OCI-LY7 (cell line): ENCODE results near the gene EPS15.

Source experiments
- CTCF ChIP-seq: fragments of 200-600 bp; sonication (generic); conservative IDR thresholded peaks from 2 replicates; pipeline ENCODE4 v1.5.1; 2014; ENCODE audit warnings: mild to moderate bottlenecking, antibody characterized with exemption, low read length, moderate library complexity, mixed read lengths
- EZH2phosphoT487 ChIP-seq: fragments of 200-600 bp; sonication (generic); IDR thresholded peaks from 2 replicates; pipeline ENCODE4 v1.6.1; 2018; ENCODE audit warnings: low read depth, borderline replicate concordance, mild to moderate bottlenecking, mixed run types, antibody characterized with exemption, low read length, moderate library complexity, mixed read lengths

DNA sequence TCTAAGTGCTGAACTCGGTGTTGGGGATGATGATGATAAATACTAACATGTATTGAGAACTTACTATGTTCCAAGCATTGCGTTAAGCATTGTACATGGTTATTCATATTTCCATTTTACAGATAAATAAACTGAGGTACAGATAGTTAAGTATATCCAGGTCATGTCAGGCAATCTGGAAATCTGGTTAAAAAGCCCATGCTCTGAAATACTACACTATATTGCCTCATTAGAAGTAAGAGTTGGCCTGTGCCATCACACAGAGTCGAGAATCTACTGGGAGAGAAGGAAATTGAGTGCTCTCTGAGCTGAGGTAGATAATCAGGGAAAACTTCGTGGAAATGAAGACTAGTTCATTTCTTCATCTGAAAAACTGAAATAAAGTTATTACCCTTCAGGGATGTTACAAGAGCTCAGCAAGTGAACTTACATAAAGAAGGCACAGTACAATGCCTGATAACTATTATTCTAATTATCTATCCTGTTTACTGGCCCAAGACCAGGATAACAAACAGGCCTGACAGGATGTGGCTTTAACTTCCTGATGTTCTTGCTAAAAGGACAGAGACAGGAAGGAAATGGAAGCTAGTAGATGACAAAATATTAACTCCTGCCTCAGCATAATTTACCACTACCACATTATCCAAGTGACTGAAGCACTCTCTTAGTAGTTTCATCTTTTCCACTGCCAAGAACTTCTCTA lies 85.6 kb downstream of the EPS15 start:
- TF ChIP-seq CTCF (no peak), EZH2phosphoT487 (no peak)
